HG02763 (cell line): ENCODE measurements around the gene APEH.
"Not testable (repeated sequence)": the region's sequence is repeated elsewhere in the genome, so short reads cannot be mapped to it uniquely, and the experiment has no call there.

Experiments used
- ATAC-seq: cut with Tn5 transposase; IDR thresholded peaks from one replicate; pipeline ENCODE4 v1.9.1; 2021; ENCODE audit warnings: mild to moderate bottlenecking, moderate library complexity; ENCODE audit not compliant: unreplicated experiment

The APEH gene

GRCh38 chr3:49667701-49668413 lies 6.3 kb upstream of the APEH start:
- ATAC-seq, result no peak

GRCh38 chr3:49668414-49668797 lies 5.7 kb upstream of the APEH start:
- ATAC-seq, result no peak

- no peak for ATAC-seq
These were observed 5.3 kb upstream of the APEH start for GRCh38 chr3:49668861-49669260.

- ATAC-seq, result no peak
These were observed 4.8 kb upstream of the APEH start for GRCh38 chr3:49669352-49669751.

GRCh38 chr3:49670940-49671290 lies 3.2 kb upstream of the APEH start:
- ATAC-seq, result no peak

- no peak for ATAC-seq
These were observed 2.6 kb upstream of the APEH start for GRCh38 chr3:49671291-49672288.

GRCh38 chr3:49673121-49673714 lies 933 bp upstream of the APEH start:
- no peak for ATAC-seq

- ATAC-seq, result no peak
These were observed 389 bp downstream of the APEH start for GRCh38 chr3:49674497-49674983.

GRCh38 chr3:49675912-49676311 lies 1.8 kb downstream of the APEH start:
- no peak for ATAC-seq

- ATAC-seq, result no peak
These were observed 6.5 kb downstream of the APEH start for GRCh38 chr3:49680493-49681231.

- ATAC-seq, result no peak
These were observed 7.0 kb downstream of the APEH start for GRCh38 chr3:49681232-49681522.

GRCh38 chr3:49681543-49681942 lies 7.4 kb downstream of the APEH start:
- no peak for ATAC-seq

- ATAC-seq, result no peak
These were observed 9.0 kb downstream of the APEH start for GRCh38 chr3:49683162-49683561.

GRCh38 chr3:49684453-49684852 lies 10.3 kb downstream of the APEH start:
- ATAC-seq, result not testable (repeated sequence)

- ATAC-seq, result not testable (repeated sequence)
These were observed 11.0 kb downstream of the APEH start for GRCh38 chr3:49685103-49685502.

GRCh38 chr3:49685846-49686245 lies 11.7 kb downstream of the APEH start:
- ATAC-seq, result not testable (repeated sequence)

GRCh38 chr3:49686346-49686745 lies 12.2 kb downstream of the APEH start:
- ATAC-seq, result not testable (repeated sequence)

- ATAC-seq, result not testable (repeated sequence)
These were observed 12.7 kb downstream of the APEH start for GRCh38 chr3:49686769-49687423.

- ATAC-seq, result not testable (repeated sequence)
These were observed 13.3 kb downstream of the APEH start for GRCh38 chr3:49687424-49687795.

GRCh38 chr3:49688338-49689045 lies 14.3 kb downstream of the APEH start:
- ATAC-seq, result not testable (repeated sequence)
